HEK293T (cell line): ENCODE measurements around the gene DES.

Source experiments
- CTCF ChIA-PET: fragments of 350-600 bp; formaldehyde crosslinking; extraction: SDS; loops from one replicate; lab custom pipeline; 2021; ENCODE audit warnings: antibody characterized with exemption, inconsistent platforms; lab: Yijun Ruan, JAX
- POLR2A ChIA-PET: fragments of 350-600 bp; formaldehyde crosslinking; extraction: SDS; loops from one replicate; lab custom pipeline; 2020; ENCODE audit warnings: antibody characterized with exemption, inconsistent platforms; lab: Yijun Ruan, JAX
- DNase-seq: peaks from one replicate; pipeline ENCODE4 v3.0.0; 2012; ENCODE audit warnings: mixed read lengths; ENCODE audit errors: extremely low spot score
- ARNT ChIP-seq: fragments of 450-650 bp; IDR thresholded peaks from 2 replicates; pipeline ENCODE4 v1.6.1; 2017; ENCODE audit warnings: mild to moderate bottlenecking
- BHLHE40 ChIP-seq: fragments of 450-650 bp; IDR thresholded peaks from 2 replicates; pipeline ENCODE4 v1.6.1; 2016; ENCODE audit warnings: mild to moderate bottlenecking, moderate library complexity, borderline replicate concordance
- CTBP1 ChIP-seq: fragments of 450-650 bp; IDR thresholded peaks from 2 replicates; pipeline ENCODE4 v1.6.1; 2016; ENCODE audit warnings: borderline replicate concordance
- ELF4 ChIP-seq: fragments of 450-650 bp; IDR thresholded peaks from 2 replicates; pipeline ENCODE4 v1.6.1; 2017; ENCODE audit warnings: antibody characterized with exemption
- FOXA1 ChIP-seq: fragments of 450-650 bp; IDR thresholded peaks from 2 replicates; pipeline ENCODE4 v1.6.1; 2016; ENCODE audit warnings: mild to moderate bottlenecking
- FOXK2 ChIP-seq: fragments of 450-650 bp; IDR thresholded peaks from 2 replicates; pipeline ENCODE4 v1.6.1; 2016; ENCODE audit warnings: mild to moderate bottlenecking
- FOXM1 ChIP-seq: fragments of 450-650 bp; IDR thresholded peaks from 2 replicates; pipeline ENCODE4 v1.6.1; 2017; ENCODE audit warnings: mild to moderate bottlenecking, borderline replicate concordance
- HDGF ChIP-seq: fragments of 450-650 bp; IDR thresholded peaks from 2 replicates; pipeline ENCODE4 v1.6.1; 2017; ENCODE audit warnings: antibody characterized with exemption, borderline replicate concordance
- L3MBTL2 ChIP-seq: fragments of 450-650 bp; conservative IDR thresholded peaks from 2 replicates; pipeline ENCODE4 v1.6.1; 2016; ENCODE audit warnings: mild to moderate bottlenecking
- LEF1 ChIP-seq: fragments of 450-650 bp; IDR thresholded peaks from 2 replicates; pipeline ENCODE4 v1.6.1; 2017; ENCODE audit warnings: mild to moderate bottlenecking, borderline replicate concordance
- NFRKB ChIP-seq: fragments of 450-650 bp; IDR thresholded peaks from 2 replicates; pipeline ENCODE4 v1.6.1; 2016; ENCODE audit warnings: mild to moderate bottlenecking, moderate library complexity
- SP1 ChIP-seq: fragments of 450-650 bp; IDR thresholded peaks from 2 replicates; pipeline ENCODE4 v1.6.1; 2017
- SUZ12 ChIP-seq: fragments of 450-650 bp; IDR thresholded peaks from 2 replicates; pipeline ENCODE4 v1.6.1; 2016; ENCODE audit warnings: mild to moderate bottlenecking
- TARDBP ChIP-seq: fragments of 450-650 bp; IDR thresholded peaks from 2 replicates; pipeline ENCODE4 v1.6.1; 2016
- ZNF384 ChIP-seq: fragments of 450-650 bp; IDR thresholded peaks from 2 replicates; pipeline ENCODE4 v1.6.1; 2016
- TF ChIP-seq, protein P1 (sequence below): fragments of 450-650 bp; IDR thresholded peaks from 2 replicates; pipeline ENCODE4 v1.6.1; 2016

The DES gene

DNA sequence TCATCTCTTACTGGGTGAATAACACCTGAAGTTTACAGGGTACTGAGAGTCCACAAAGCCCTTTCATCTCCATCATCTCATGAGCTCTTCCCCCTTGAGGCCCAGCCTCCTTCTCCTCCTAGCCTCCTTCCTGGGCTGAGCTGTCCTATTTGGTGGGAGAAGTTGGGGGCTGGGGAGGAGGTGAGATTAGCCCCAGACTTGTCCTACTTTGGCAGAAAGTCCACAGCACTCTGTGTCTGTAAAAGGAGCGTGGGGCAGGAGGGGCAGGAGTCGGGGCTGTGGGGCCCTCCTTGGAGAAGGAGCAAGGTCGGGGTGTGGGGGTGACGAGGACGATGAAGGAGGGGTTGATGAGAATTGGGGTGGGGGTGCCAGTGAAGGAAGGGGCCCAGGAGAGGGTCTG, 10.0 kb upstream of the DES start:
- DNase-seq: no peak
- ChIA-PET POLR2A (no interaction called here), CTCF (interaction anchor here (1.1 to 2.0 kb wide), 2 partner anchors 70 to 133 kb away, joined by 5 to 6 read pairs; no protein-coding TSS in a partner anchor)

DNA sequence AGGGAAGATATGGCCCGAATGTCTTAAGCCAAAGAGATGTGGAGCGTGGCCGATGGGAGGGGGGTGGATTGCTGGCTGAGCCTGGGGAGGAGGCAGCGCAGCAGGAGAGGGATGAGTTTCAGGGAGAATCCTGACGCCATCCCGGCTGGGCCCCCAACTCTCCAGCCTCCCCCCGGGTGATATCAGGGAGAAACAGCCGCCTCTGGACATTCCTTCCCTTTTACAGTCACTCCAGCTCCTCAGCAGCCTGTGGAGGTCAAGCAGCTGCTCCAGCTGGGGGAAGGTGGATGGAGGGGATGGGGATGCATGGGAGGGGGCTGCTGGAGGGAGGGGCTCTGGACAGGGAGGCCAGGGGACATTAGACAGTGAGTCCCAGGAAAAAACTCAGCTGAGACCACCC, 9.5 kb upstream of the DES start:
- CTCF ChIA-PET: interaction anchor here (2.0 kb wide), 1 partner anchor 132 kb away, joined by 5 read pairs; no protein-coding TSS in a partner anchor
- DNase-seq: no peak
- TF ChIP-seq ELF4: no peak
- no peak for TF ChIP-seq LEF1
- no peak for TF ChIP-seq HDGF
- TF ChIP-seq ARNT: no peak
- TF ChIP-seq CTBP1: no peak
- TF ChIP-seq TARDBP: no peak
- TF ChIP-seq L3MBTL2: no peak
- no peak for TF ChIP-seq FOXA1
- no peak for TF ChIP-seq NFRKB
- TF ChIP-seq FOXM1: no peak
- TF ChIP-seq SP1: no peak
- TF ChIP-seq SUZ12: no peak
- TF ChIP-seq, protein P1, sequence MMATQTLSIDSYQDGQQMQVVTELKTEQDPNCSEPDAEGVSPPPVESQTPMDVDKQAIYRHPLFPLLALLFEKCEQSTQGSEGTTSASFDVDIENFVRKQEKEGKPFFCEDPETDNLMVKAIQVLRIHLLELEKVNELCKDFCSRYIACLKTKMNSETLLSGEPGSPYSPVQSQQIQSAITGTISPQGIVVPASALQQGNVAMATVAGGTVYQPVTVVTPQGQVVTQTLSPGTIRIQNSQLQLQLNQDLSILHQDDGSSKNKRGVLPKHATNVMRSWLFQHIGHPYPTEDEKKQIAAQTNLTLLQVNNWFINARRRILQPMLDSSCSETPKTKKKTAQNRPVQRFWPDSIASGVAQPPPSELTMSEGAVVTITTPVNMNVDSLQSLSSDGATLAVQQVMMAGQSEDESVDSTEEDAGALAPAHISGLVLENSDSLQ: no peak
- TF ChIP-seq BHLHE40: no peak
- TF ChIP-seq ZNF384: no peak
- TF ChIP-seq FOXK2: no peak
- POLR2A ChIA-PET: no interaction called here

More for the DNA sequence above, 10.0 kb upstream of the DES start:
- TF ChIP-seq L3MBTL2: no peak
- TF ChIP-seq FOXA1: no peak
- no peak for TF ChIP-seq FOXM1
- TF ChIP-seq, protein P1: no peak
- no peak for TF ChIP-seq CTBP1
- TF ChIP-seq SUZ12: no peak
- TF ChIP-seq ARNT: no peak
- no peak for TF ChIP-seq TARDBP
- no peak for TF ChIP-seq LEF1
- TF ChIP-seq HDGF: no peak
- no peak for TF ChIP-seq ELF4
- TF ChIP-seq SP1: no peak
- no peak for TF ChIP-seq NFRKB
- no peak for TF ChIP-seq FOXK2
- TF ChIP-seq BHLHE40: no peak
- TF ChIP-seq ZNF384: no peak

DNA sequence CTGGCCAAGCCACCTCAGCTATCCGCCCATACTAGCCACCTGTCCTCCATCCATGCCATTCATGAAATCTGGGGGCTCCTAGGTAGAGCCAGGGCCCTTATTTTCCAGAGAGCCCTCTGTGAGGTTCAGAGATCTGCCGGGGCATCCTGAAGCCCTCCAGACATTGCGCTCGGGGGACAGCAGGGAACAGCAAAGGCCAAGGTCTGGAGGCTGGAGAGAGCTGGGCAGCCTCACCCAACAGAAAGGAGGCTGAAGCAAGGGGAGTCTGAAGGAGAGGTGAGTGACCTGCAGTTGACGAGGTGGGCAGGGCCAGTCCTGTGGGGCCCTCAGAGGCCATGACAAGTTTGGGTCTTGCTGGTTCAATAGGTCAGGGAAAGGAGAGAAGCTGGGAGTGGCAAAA, 8.6 kb upstream of the DES start:
- ChIA-PET POLR2A (no interaction called here), CTCF (interaction anchor here (2.0 kb wide), 1 partner anchor 131 kb away, joined by 5 read pairs; no protein-coding TSS in a partner anchor)
- no peak for DNase-seq
- TF ChIP-seq SUZ12 (no peak), L3MBTL2 (no peak)

DNA sequence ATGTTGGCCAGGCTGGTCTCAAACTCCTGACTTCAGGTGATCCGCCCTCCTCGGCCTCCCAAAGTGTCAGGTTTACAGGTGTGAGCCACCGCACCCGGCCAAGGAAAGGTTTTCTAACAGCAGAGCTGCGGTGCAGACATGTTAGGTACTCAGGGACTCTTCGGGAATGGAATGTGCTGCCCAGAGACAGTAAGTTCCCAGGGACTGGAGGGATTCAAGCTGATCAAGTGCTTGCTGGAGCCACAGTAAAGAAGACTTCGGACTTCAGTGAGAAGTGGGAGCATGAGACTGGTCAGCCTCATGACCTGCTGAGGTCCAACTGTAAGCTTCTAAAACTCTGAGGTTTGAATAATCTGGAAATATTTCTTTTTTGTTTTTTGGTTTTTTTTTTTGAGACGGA, 7.8 kb upstream of the DES start:
- no peak for TF ChIP-seq BHLHE40
- no peak for TF ChIP-seq SUZ12
- TF ChIP-seq ELF4: no peak
- TF ChIP-seq HDGF: no peak
- no peak for TF ChIP-seq L3MBTL2
- no peak for TF ChIP-seq LEF1
- no peak for TF ChIP-seq TARDBP
- no peak for TF ChIP-seq FOXM1
- no peak for TF ChIP-seq FOXA1
- no peak for TF ChIP-seq FOXK2
- TF ChIP-seq SP1: no peak
- DNase-seq: no peak
- ChIA-PET CTCF (no interaction called here), POLR2A (no interaction called here)

DNA sequence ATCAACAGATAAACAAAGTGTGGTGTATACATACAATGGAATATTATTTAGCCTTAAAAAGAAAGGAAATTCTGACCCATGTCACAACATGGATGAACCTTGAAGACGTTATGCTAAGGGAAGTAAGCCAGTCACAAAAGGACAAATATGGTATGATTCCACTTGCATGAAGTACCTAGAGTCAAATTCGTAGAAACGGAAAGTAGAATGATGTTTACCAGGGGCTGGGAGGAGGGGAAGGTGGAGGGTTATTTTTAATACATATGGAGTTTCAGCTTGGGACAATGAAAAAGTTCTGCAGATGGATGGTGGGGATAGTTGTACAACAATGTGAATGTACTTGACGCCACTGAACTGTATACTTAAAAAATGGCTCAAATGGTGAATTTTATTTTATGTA, 3.3 kb upstream of the DES start:
- no peak for TF ChIP-seq FOXM1
- no peak for TF ChIP-seq L3MBTL2
- TF ChIP-seq NFRKB: no peak
- no peak for TF ChIP-seq ZNF384
- TF ChIP-seq FOXA1: no peak
- no peak for TF ChIP-seq TARDBP
- no peak for TF ChIP-seq SUZ12
- no peak for TF ChIP-seq HDGF
- TF ChIP-seq FOXK2: no peak
- TF ChIP-seq SP1: no peak
- no peak for TF ChIP-seq LEF1
- no peak for TF ChIP-seq ELF4
- TF ChIP-seq, protein P1: no peak
- TF ChIP-seq CTBP1: no peak
- TF ChIP-seq ARNT: no peak
- no peak for TF ChIP-seq BHLHE40
- CTCF ChIA-PET: interaction anchor here (0.8 to 1.4 kb wide), 3 partner anchors 13 to 95 kb away, joined by 3 to 5 read pairs (median 4); no protein-coding TSS in a partner anchor

DNA sequence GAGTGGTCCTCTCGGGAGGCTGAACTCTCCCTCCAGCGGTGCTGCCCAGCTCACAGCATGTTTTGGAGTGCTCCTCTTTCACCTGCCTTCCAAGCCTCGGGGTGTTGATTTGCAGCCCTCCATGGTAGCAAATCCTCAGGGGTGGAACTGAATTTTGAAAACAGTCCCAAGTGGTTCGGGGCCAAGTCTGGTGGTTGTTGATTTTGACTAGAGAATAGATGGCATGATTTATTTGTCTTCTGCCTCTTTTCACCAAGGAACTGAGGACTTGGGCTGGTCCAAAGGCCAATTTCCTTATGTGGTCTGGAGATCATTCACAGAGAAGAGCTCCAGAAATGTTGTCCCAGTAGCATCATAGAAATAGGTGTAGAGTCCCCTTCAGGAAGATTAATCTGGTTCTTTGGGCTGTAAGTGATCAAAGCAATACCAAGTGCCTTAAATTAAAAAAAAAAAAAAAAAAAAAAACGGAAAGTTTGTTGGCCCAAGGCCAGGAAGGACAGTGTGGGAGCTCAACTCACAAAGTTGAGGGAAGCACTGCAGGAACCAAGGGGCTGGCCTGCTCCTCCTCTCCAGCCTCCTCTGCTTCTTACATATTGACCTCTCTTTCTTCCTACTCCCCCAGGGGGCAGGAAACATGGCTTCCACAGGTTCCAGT, 2.5 kb upstream of the DES start:
- ChIA-PET CTCF (interaction anchor here (0.8 to 2.9 kb wide), 3 partner anchors 13 to 94 kb away, joined by 4 to 13 read pairs (median 5); no protein-coding TSS in a partner anchor), POLR2A (no interaction called here)
- no peak for DNase-seq
- TF ChIP-seq NFRKB (no peak), ZNF384 (no peak), SP1 (no peak), ARNT (no peak), TARDBP (no peak), HDGF (no peak), SUZ12 (no peak), LEF1 (no peak), FOXK2 (no peak), BHLHE40 (no peak), FOXA1 (no peak), ELF4 (no peak), FOXM1 (no peak), CTBP1 (no peak), L3MBTL2 (no peak)
- TF ChIP-seq, protein P1: no peak

More for the DNA sequence above, 3.3 kb upstream of the DES start:
- POLR2A ChIA-PET: no interaction called here
- DNase-seq: no peak
